ENCODE measurements around the gene MBD3L4.
A peak's percentile ranks its signal among the peaks of the same experiment; 100 is the strongest.

The MBD3L4 gene

GRCh38 chr19:7000816-7001215, 39.2 kb downstream of the MBD3L4 start:
- ChIA-PET POLR2A (no interaction called here), CTCF (interaction anchor here (0.7 to 1.4 kb wide), 2 partner anchors 12 to 29 kb away, joined by 3 read pairs; no protein-coding TSS in a partner anchor)
- no peak for TF ChIP-seq CTCF (IDR thresholded peaks at IDR 0.05; ENCODE audit: control extremely low read depth, extremely low read depth, low read depth, missing control alignments)
- DNase-seq (ENCODE audit: extremely low spot score) = no peak

- CTCF ChIA-PET = interaction anchor here (1.4 kb wide), 1 partner anchor 29 kb away, joined by 3 read pairs; no protein-coding TSS in a partner anchor
- POLR2A ChIA-PET = no interaction called here
- TF ChIP-seq CTCF (IDR thresholded peaks at IDR 0.05; ENCODE audit: control extremely low read depth, extremely low read depth, low read depth, missing control alignments) = no peak
- DNase-seq (ENCODE audit: extremely low spot score) = no peak
Observed at GRCh38 chr19:7000333-7000732, 39.6 kb downstream of the MBD3L4 start.

DNA sequence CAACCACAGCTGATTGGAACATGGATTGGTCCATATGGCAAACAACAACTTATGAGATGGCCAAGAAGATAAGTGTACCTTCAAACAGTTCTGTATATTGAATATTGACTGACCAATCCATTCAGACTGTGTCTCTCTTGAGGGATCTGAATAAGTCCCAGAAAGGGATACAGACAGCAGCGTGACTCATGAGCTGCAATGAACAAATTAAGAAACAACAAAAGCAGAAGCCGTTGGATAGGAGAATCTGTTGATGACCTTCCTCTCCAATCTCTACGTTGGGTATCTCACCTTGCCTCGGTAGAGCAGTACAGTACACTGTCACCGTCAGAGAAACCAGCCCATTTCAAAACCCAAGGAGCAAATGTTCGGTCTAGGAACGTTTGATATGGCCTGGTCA, 40.0 kb downstream of the MBD3L4 start:
- TF ChIP-seq CTCF (IDR thresholded peaks at IDR 0.05; ENCODE audit: control extremely low read depth, extremely low read depth, low read depth, missing control alignments) = no peak
- no peak for DNase-seq (ENCODE audit: extremely low spot score)
- ChIA-PET CTCF (interaction anchor here (1.4 kb wide), 1 partner anchor 28 kb away, joined by 3 read pairs; no protein-coding TSS in a partner anchor), POLR2A (no interaction called here)

DNA sequence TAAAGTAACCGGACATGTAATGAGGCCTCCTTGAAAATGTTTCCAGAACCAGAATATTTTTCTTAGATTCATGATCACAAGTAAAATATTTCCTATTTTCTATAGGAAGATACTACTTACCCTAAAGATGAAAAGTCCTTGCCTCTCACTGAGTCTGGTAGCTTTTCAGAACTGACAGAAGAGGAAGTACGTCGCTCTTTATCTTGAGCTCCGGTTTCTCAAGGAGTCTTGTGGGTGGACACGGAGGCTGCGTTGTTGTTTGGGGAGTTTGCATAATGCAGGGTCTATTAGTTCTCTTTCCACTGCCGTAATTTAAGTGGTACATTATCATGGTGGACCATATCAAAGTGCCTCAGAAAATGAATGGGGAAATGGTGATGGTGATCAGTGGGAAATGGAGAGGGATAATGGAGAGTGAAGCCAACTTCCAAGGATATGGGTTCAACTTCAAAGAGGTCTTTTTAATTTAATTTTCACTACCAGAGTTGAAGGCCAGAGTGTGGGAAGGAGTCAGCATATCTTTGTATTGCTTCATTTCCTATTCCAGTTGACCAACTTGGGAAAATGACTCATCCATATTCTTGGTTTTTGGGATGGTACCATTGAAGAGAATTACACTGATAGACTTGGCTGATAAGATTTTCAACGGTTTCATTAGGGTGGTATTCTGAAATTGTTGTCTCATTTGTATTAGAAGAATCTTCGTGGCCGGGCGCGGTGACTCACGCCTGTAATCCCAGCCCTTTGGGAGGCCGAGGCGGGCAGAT, 42.1 kb downstream of the MBD3L4 start:
- POLR2A ChIA-PET = no interaction called here

DNA sequence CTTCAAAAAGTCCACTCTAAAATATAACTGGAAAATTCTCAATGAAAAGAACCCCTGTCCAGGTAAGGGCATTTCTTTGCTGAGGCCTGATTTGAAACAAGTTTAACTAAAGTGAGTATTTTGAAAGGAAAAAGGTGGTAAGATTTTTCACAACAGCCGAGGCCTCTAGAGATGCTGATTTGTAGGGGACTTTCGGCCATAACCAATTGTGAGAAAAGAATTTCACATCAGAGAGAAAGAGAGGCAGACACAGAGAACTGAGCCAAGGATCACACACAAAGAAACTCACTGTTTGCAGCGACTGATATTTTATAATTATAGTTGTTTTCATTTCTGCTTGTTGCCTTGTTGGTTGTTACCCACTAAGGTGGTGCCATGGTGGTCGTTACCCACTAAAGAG, 43.2 kb downstream of the MBD3L4 start:
- no peak for TF ChIP-seq CTCF (IDR thresholded peaks at IDR 0.05; ENCODE audit: control extremely low read depth, extremely low read depth, low read depth, missing control alignments)
- ChIA-PET POLR2A (no interaction called here), CTCF (no interaction called here)
- DNase-seq (ENCODE audit: extremely low spot score) = no peak

More for the DNA sequence above, 42.1 kb downstream of the MBD3L4 start:
- TF ChIP-seq CTCF (IDR thresholded peaks at IDR 0.05; ENCODE audit: control extremely low read depth, extremely low read depth, low read depth, missing control alignments) = no peak
- peak; percentile 28 for DNase-seq (ENCODE audit: extremely low spot score)
- CTCF ChIA-PET = no interaction called here

DNA sequence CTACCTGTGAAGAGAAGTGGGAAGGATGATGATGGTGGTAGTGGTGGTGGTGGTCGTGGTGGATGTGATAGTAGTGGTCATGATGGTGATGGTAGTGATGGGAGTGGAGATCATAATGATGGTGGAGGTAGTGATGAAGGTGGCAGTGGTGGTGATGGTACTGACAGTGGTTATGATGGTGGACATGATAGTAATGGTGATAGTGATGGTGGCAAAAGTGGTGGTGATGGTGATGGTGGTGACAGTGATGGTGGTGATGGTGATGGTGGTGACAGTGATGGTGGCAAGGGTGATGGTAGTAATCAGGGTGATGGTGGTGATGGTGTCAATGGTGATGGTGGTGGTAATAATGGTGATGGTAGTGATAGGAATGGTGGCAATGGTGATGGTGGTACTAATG, 44.9 kb downstream of the MBD3L4 start:
- no peak for TF ChIP-seq CTCF (IDR thresholded peaks at IDR 0.05; ENCODE audit: control extremely low read depth, extremely low read depth, low read depth, missing control alignments)
- ChIA-PET CTCF (no interaction called here), POLR2A (no interaction called here)
- no peak for DNase-seq (ENCODE audit: extremely low spot score)

Measured in GM10248 (cell line).